GM18868 (cell line): Measurements from ENCODE around the gene ANKRD30A.
"Not testable (repeated sequence)": the region's sequence is repeated elsewhere in the genome, so short reads cannot be mapped to it uniquely, and the experiment has no call there.

ENCODE experiments used
- ATAC-seq: cut with Tn5 transposase; IDR thresholded peaks from one replicate; pipeline ENCODE4 v1.9.1; 2021; ENCODE audit warnings: mild to moderate bottlenecking, moderate library complexity; ENCODE audit not compliant: unreplicated experiment

ANKRD30A gene

GRCh38 chr10:37263304-37263703 is 137.9 kb downstream of the ANKRD30A start:
- no peak for ATAC-seq

GRCh38 chr10:37268266-37268665 is 142.9 kb downstream of the ANKRD30A start:
- ATAC-seq = no peak

DNA sequence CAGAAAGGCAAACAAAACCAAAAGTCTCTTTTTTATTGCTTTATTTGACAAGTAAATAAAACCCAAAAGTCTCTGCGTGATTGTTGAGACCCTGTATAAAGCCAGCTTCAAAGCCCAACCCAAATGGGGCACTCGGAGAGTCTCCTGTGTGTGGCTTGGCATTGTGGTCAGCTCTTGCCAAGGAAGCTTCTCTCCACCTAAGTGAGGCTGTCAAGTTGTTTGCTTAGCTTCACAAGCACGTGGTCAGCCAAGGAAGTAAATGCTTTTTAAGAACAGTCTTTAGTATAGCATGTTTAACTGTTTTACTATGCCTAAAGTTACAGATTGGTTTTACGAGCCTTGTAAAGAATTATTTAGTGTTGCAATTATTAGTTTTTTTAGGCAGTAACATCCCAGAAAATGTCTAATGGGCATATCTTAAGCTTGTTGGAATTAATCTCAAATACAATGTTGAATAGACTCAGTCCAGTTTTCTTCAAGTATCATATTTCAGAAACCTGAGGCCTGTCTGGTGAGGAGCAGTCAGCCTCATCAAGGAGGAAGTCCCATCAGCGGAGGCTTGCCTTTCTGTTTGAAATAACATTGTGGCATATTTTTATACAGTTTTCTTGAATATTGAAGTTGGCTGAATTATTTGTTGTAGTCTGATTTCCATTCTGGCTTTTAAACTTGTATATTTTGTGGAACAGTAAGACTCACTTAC is 144.3 kb downstream of the ANKRD30A start:
- ATAC-seq = no peak

DNA sequence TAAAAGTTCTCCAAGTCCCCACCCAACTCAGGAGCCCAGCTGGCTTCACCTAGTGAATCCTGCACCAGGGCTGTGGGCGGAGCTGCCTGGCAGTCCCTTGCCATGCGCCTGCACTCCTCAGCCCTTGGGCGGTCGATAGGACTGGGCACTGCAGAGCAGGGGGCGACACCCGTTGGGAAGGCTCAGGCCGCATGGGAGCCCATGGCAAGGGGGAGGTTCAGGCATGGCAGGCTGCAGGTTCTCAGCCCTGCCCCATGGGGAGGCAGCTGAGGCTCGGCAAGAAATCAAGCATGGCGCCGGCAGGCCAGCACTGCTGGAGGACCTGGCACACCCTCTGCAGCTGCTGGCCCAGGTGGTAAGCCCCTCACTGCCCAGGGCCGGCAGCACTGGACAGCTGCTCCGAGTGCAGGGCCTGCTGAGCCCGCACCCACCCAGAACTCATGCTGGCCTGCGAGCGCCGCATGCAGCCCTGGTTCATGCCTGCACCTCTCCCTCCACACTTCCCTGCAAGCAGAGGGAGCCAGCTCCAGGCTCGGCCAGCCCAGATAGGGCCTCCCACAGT is 149.9 kb downstream of the ANKRD30A start:
- no peak for ATAC-seq

DNA sequence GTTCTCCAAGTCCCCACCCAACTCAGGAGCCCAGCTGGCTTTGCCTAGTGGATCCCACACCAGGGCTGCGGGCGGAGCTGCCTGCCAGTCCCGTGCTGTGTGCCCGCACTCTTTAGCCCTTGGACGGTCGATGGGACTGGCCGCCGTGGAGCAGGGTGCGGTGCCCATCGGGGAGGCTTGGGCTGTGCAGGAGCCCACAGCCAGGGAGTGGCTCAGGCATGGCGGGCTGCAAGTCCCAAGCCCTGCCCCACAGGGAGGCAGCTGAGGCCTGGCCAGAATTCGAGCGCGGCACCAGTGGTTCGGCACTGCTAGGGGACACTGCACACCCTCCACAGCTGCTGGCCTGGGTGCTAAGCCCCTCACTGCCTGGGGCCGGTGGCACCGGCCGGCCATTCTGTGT is 159.7 kb downstream of the ANKRD30A start:
- no peak for ATAC-seq

- no peak for ATAC-seq
These were observed 164.6 kb downstream of the ANKRD30A start for GRCh38 chr10:37289833-37290464.

- no peak for ATAC-seq
These were observed 175.9 kb downstream of the ANKRD30A start for GRCh38 chr10:37301271-37301670.

- ATAC-seq = no peak
These were observed 178.6 kb downstream of the ANKRD30A start for GRCh38 chr10:37304036-37304435.

DNA sequence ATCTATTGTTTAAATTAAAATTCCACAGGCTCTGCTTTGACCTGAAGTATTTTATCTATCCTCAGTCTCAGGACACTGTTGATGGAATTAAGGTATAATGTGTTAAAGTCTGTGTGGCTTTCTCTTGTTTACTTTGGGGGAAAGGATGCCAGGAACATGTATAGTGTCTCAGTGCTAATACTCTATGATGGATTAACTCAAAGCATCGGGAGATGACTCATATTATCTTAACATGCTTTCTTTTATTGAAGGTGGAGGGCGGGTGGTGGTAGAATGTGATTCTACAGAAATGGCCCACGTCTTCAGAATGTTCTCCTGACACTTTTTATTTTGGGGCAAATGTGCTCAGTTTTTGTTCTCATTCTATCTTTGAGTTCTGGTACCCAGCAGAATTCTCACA is 189.0 kb downstream of the ANKRD30A start:
- no peak for ATAC-seq

DNA sequence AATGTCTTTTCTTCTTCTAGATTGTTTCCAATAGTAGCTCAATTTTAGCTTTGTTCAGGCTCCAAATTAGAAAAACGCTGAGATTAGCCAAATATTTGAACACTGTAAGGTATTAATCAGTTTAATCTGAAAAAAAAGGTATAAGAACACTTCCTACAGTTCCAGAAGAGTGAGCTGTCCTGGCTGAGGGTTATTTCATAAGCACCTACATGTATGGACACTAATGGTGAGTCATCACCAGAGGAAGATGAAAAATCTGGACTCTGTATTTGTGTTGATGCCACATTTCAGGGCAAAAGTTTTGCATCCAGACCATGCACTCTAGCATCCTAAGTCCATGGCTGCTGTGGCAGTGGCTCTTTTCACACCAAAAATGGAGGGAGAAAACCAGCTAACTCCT is 189.5 kb downstream of the ANKRD30A start:
- ATAC-seq = no peak

- no peak for ATAC-seq
These were observed 219.0 kb downstream of the ANKRD30A start for GRCh38 chr10:37344413-37344812.

GRCh38 chr10:37379991-37380390 is 254.6 kb downstream of the ANKRD30A start:
- no peak for ATAC-seq

GRCh38 chr10:37381271-37381670 is 255.9 kb downstream of the ANKRD30A start:
- no peak for ATAC-seq

GRCh38 chr10:37384923-37385322 is 259.5 kb downstream of the ANKRD30A start:
- no peak for ATAC-seq

DNA sequence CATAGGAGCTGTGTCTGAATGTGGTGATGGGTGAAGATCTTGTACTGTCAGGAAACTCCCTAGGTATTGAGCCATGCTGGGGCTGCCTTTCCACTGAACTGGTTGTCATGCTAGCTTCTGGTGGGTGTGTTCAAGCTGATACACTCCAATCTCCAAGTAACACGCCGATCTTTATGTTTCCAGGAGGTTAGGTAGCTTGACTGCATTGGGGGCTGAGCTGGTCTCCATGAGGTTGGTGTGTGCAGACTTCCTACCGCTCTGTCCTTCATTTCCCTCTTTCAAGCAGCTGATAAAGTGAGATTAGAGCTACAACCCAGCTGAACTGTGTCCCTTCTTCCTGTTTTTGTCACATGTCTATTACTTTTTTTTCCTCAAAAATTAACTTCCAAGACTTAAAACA is 265.5 kb downstream of the ANKRD30A start:
- ATAC-seq = no peak

GRCh38 chr10:37400774-37401173 is 275.4 kb downstream of the ANKRD30A start:
- not testable (repeated sequence) for ATAC-seq

DNA sequence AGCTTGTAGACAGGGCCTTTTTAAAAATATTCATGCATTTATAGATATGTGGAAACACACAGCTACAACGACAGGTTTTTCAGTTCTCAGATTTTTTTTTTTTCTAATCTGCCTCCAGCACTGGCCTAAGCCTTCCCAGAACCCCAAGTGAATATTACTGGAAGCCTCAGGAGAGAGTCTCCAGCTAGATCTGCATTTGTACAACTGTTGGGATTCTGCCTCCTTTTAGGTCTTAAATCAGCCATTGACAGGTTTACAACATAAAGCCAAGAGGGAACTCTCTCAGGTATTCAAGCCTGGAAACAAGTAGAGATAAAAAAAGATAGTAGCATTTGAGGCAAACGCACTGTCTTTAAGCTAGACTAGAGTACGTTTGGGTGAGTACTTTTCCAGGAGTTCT is 275.8 kb downstream of the ANKRD30A start:
- no peak for ATAC-seq

- no peak for ATAC-seq
These were observed 278.4 kb downstream of the ANKRD30A start for GRCh38 chr10:37403776-37404175.
